NCI-H2196 treated with DMSO at 0.1 percent for 48 hours (cell line): Measurements from ENCODE around the gene SLC2A4.
A peak's percentile ranks its signal among the peaks of the same experiment; 100 is the strongest.
"Not testable (repeated sequence)": the region's sequence is repeated elsewhere in the genome, so short reads cannot be mapped to it uniquely, and the experiment has no call there.

Source experiments
- DNase-seq: peaks from one replicate; lab custom pipeline; 2025; ENCODE audit not compliant: unreplicated experiment; lab: John Stamatoyannopoulos, UW

SLC2A4 gene

DNA sequence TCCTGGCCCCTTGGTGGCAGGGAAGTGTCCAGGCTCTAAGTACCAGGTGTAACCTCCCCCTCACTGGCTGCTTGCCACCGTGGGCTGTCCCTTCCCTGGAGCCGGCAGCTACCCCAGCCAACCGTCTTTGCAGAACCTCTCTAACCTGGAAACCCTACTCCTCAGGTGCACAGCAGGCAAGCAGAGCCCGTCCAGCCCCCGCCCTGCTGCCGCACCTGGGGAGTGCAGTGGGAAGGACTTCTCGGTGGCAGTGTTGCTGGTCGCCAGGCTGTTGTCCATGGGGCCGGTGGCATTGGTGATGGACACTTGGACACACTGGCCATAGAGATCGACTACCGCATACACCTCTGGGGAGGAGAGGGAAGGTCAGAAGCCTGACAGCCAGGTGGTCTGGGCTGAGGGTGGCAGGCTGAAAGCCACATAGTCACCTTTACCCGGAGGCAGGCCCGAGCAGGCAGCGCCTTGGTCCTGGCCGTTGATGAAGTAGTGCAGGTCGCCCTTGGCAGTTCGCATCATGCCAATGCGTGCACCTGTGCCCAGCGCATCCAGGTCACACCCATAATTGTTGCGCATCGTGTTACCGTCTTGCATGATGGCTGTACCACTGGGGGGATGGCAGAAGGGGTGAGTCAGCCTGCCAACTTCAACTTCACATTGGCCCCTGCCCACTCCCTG is 41.1 kb downstream of the SLC2A4 start:
- peak; percentile 31 for DNase-seq

DNA sequence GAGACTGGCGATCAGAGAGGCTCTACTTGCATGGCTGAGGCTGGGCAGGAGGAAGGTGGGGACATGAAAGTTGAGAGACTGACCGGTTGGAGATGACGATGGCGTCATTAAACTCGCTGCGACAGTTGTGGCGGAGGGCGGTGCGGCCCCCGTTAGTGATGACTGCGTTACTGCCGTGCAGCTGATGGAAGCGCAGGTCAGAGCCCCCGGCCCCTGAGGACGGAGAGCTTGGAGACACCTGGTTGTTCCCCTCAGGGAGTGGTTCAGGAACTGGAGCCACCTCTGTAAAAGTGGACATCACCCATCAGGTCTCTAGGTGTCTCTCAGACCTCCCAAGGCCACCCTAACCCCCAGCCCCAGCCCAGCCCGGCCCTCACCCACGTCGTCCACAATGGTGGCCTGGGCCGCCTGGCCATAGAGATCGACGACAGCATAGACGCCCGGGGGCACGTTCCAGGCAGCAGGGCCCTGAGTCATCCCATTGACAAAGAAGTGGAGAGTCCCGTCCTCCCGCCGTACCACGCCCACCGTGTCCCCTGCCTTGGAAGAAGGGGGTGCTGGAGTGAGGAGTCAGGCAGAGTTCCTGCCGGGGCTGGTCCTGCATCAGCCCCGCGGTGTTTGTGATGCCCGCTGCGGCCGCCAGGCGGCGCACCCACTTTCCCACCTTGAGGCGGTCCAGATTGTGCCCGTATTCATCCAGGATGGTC is 42.4 kb downstream of the SLC2A4 start:
- DNase-seq: no peak

DNA sequence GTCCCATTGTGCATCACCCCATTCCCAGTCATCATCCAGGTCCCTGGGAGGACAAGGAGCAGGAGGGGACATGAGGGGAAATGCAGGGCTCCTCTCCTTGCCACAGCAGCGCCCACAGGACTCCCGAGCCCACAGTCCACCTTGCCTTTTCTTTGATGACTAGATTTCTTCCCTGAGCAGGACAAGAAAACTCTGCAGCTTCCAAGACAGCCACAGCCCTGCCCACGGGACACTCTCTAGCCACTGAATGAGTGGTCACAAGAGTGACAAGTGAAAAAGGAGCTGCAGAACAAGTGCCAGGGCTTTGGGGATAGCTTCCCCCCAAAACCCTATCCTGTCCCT is 42.9 kb downstream of the SLC2A4 start:
- DNase-seq: no peak

- no peak for DNase-seq
Measured at GRCh38 chr17:7325031-7325528, 43.6 kb downstream of the SLC2A4 start.

- no peak for DNase-seq
Measured at GRCh38 chr17:7326186-7326585, 44.7 kb downstream of the SLC2A4 start.

GRCh38 chr17:7327056-7327455 is 45.5 kb downstream of the SLC2A4 start:
- no peak for DNase-seq

GRCh38 chr17:7327501-7327900 is 46.0 kb downstream of the SLC2A4 start:
- DNase-seq: no peak

GRCh38 chr17:7328009-7328408 is 46.5 kb downstream of the SLC2A4 start:
- no peak for DNase-seq

DNA sequence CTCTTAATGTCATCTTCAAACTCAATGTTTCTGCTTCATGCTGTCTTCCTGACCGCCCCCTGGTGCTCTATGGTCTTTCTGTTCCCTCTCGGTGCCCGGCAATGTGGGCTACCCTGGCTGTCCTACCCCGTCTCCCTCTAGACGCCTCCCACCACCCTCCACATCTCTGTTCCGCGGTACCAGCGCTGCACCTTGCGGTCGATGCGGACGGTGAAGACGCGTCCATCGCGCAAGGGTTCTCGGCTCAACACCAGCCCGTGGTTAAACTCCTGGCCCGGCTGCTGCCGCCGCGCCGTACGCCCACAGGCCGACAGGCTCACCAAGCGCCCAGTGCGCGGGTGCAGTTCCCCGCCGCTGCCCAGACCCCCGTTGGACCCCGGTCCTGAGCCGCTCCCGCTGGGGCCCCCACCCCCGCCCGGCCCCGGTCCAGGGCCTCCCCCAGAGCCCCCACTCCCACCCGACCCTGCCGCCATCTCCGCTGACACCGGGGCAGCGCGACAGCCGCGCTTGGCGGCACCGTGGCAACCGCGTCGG is 47.4 kb downstream of the SLC2A4 start, which contains the start of gene NEURL4:
NEURL4 (minus strand) TSS at position 496 of the 534 bp plus-strand sequence; CDS start at position 473, 23 bp downstream.
- DNase-seq: no peak

GRCh38 chr17:7329374-7329996 is 48.0 kb downstream of the SLC2A4 start:
- peak; percentile 88 for DNase-seq

- peak; percentile 42 for DNase-seq
Measured at GRCh38 chr17:7329997-7330637, 48.6 kb downstream of the SLC2A4 start.

DNA sequence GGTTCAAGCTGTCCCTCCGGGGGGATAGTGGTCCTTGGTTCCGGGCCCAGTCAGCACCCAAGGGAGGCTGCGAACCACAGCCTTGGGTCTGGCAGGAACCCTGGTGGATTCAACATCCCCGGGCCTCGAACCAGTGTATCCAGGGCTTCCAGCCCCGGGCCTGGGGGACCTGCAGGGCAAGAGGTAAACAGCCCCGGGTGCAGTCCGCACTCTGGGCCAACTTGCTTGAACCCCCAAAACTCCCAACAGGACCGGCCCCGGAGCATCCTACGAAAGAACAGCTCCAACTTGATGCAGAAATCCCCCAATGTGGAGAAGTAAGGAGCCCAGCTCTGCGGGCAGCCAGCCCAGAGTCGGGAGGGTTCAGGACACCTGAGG is 49.1 kb downstream of the SLC2A4 start:
- DNase-seq: no peak

GRCh38 chr17:7332111-7332510 is 50.6 kb downstream of the SLC2A4 start:
- no peak for DNase-seq

- not testable (repeated sequence) for DNase-seq
Measured at GRCh38 chr17:7332600-7333069, 51.1 kb downstream of the SLC2A4 start.

DNA sequence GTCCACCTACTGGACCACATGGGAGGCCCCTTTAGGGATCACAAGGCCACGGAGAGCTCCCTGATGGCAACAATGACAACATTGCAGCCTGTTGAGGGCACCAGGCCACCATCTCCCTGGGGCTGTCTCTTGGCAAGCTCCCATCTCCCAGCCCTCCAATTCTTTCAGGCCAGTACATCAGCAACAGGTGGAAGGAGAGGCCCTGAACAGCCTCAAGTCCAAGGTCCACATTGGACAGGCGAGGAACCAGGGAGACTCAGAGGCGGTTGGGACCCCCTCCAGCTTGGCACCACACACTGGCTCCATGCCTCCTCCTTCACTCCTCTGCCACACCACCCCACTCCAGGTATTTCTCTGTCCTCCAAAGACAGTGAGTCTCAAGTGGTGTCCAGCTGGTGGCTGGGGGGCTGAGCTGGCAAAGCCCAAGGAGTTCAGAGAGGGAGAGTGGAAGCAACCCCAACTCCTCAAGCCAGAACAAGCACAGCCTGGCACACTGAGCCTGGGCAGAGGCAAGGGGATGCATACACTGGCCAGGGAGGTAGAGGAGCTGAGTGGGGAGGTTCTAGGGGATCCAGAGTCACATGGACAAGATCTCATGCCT is 53.5 kb downstream of the SLC2A4 start:
- DNase-seq: no peak

DNA sequence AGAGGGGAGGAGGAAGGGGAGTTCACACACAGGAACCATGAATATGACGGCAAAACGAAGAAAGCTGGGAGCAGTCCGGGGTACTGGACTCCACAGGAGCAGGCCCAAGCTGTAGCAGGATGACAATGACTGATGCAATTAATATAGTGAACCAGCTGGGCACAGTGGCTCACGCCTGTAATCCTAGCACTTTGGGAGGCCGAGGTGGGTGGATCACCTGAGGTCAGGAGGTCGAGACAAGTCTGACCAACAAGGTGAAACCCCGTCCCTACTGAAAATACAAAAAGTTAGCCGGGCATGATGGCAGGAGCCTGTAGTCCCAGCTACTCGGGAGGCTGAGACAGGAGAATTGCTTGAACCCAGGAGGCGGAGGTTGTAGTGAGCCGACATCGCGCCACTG is 54.2 kb downstream of the SLC2A4 start:
- not testable (repeated sequence) for DNase-seq

DNA sequence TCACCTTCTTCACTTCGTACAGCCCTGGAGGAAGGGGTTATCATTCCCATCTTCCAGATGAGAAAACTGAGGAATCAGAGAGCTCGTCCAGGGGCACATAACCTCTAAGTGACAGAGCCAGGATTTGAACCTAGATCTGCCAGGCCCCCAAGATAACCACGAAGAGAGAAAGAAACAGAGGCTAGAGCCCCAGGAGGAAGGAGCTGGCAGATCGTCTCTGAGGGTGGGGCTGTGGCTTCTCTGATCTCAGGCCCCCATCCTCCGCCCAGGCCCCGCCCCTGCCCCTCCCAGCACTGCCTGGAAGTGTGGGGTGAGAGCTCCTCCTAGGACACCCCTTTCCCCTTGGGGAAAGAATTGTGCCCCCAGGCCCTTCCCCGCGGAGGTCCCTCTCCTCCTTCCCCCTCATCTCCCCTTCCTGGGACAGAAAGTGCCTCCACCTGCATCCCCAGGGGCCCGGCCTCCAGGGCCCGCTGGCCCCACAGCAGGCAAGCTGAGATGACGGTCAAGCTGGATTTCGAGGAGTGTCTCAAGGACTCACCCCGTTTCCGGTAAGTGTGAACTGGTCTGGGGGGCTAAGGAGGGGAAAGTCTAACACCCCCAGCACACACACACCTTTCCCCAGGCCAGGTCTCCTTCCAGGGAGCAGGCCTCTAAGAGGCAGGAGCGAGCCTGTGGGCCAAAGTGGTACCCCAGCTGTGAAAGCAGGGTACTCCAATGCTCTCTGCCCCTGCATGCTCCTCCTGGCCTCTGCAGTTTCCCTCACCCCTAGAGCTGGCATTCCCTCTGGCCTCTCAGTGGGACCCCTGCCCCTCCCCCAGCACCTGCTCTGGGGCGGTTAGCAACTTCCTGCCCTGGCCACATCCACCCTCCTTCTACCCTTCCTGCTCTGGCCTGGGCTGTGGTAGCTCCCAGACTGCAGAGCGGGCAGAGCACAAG is 55.0 kb downstream of the SLC2A4 start, which contains the start of gene ACAP1:
ACAP1 (plus strand) TSS at position 290 of the 936 bp plus-strand sequence; CDS start at position 496, 206 bp downstream.
- DNase-seq: no peak

GRCh38 chr17:7337600-7337999 is 56.1 kb downstream of the SLC2A4 start:
- not testable (repeated sequence) for DNase-seq
